GM12892 (cell line): ENCODE results near the gene GLP2R.
"Not testable (repeated sequence)": the region's sequence is repeated elsewhere in the genome, so short reads cannot be mapped to it uniquely, and the experiment has no call there.

Experiments
- POLR2A ChIP-seq: IDR thresholded peaks from 2 replicates; pipeline ENCODE4 v1.6.1; 2011; ENCODE audit warnings: low read depth, low read length, control low read depth
- POLR2AphosphoS5 ChIP-seq: IDR thresholded peaks from 2 replicates; pipeline ENCODE4 v1.6.1; 2011; ENCODE audit warnings: low read depth, low read length, control low read depth

DNA sequence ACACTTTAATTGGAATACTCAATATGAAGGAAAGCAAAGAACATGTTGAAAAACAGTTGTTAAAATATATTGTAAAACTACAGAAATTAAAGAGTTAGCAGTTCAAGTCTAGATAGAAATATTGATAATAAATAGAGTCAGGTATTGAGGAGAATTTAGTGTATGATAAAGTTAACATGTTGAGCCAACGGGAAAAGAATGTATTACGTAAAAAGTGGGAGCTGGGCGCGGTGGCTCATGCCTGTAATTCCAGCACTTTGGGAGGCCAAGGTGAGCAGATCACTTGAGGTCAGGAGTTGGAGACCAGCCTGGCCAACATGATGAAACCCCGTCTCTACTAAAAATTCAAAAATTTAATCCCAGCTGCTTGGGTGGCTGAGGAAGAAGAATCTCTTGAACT, 42.3 kb upstream of the GLP2R start:
- not testable (repeated sequence) for TF ChIP-seq POLR2A, POLR2AphosphoS5
